Psoas muscle (tissue), 8 donors: ENCODE results near the gene DNAH2. TPM values are rescaled to one million over a fixed set of nuclear protein-coding genes. Genes with fewer than 3 reads are reported as not detected.

Source experiments
- ATAC-seq, 4 donors: fragments of 200-7000 bp; cut with Tn5 transposase; one replicate each; pipeline ENCODE4 v1.9.1; 2020; ENCODE audit warnings: moderate library complexity in 3 of 4, mild to moderate bottlenecking in 2 of 4
- DNase-seq, 2 donors: peaks; one replicate each; pipeline ENCODE4 v3.0.0-alpha.2; 2020
- H3K27ac ChIP-seq: fragments of 200-600 bp; one replicate; pipeline ENCODE4 v1.8.0; 2022
- H3K27me3 ChIP-seq, 3 donors: fragments of 200-600 bp in 1 of 3; one replicate each; pipeline versions ENCODE4 v1.6.1 to v1.8.0; 2013 to 2022; ENCODE audit warnings: low read length in 2 of 3, mild to moderate bottlenecking in 2 of 3, moderate library complexity in 1 of 3; ENCODE audit not compliant: insufficient read depth in 3 of 3
- H3K36me3 ChIP-seq, 2 donors: fragments of 200-600 bp in 1 of 2; one replicate each; pipeline versions ENCODE4 v1.6.1 to v1.8.0; 2013 to 2022; ENCODE audit warnings: low read depth in 1 of 2, mild to moderate bottlenecking in 1 of 2, moderate library complexity in 1 of 2; ENCODE audit not compliant: insufficient read depth in 1 of 2
- H3K4me1 ChIP-seq: fragments of 200-600 bp; one replicate; pipeline ENCODE4 v1.8.0; 2022
- H3K4me3 ChIP-seq: fragments of 200-600 bp; one replicate; pipeline ENCODE4 v1.8.0; 2022; ENCODE audit warnings: mild to moderate bottlenecking
- H3K9me3 ChIP-seq: fragments of 200-600 bp; one replicate; pipeline ENCODE4 v1.8.0; 2022
- WGBS, 3 donors: extraction: QIAGEN DNeasy Blood & Tissue Kit; methylation state at CpG; one replicate each; pipeline versions ENCODE4 v1.1.6 to v1.1.7; 2013; 5-methylcytosine and 5-hydroxymethylcytosine counted together
- intact Hi-C, 2 donors: fragments of 100-400 bp; cut with DNase I; formaldehyde crosslinking; loops; one replicate each; pipeline versions ENCODE4 v1.11.0 to v1.14.2; 2022
- polyA plus RNA-seq, 3 donors: library from polyadenylated mRNA; stranded (reverse); fragments of 200-250 nt; gene quantifications; one replicate each; pipeline ENCODE4 v1.2.3, GENCODE V29; 2013
- total RNA-seq, 4 donors: library from RNA; stranded (reverse); fragmentation: NEBNext Ultra II Directional in 2 of 4; extraction: Animal tissue kit (Norgen Biotek cat#: 25700) in 2 of 4; gene quantifications; one replicate each; pipeline versions ENCODE4 v1.2.1 to v1.2.4, GENCODE V29; 2021 to 2023
- TF ChIP-seq, protein P1 (sequence below): fragments of 200-600 bp; IDR thresholded peaks from one replicate; pipeline ENCODE4 v1.8.0; 2022; ENCODE audit warnings: antibody characterized with exemption
- donor health status: healthy with polysubstance abuse.
- donor health status: DM: no; HTN: no; CAD: no; lungs with moderate emphysema.
- donor health status: Bipolar disorder and iron deficiency.
- donor health status: healthy.
- donor health status: DM: yes; HTN: yes; CAD: no.
- donor health status: DM: no; HTN: no; CAD: no.
- donor health status: DM: no; HTN: no; CAD: no.
- donor health status: DM: yes; HTN: yes; CAD: no.

The DNAH2 gene
- total and polyA plus RNA-seq, 7 donors: 0.01 to 0.10 (median 0.06) TPM

GRCh38 chr17:7852262-7852670 is 134.7 kb downstream of the DNAH2 start:
- 67 to 74% (median 70%) methylated on average over 20 of the region's 20 CpGs for WGBS, 3 donors
- H3K4me1 ChIP-seq: peaks cover 19% of the 10 kb centered on the region
- H3K27me3 ChIP-seq: no peaks in the 10 kb centered on the region
- peak overlapping the region; percentile 8 for H3K4me3 ChIP-seq
- peak in 1 of 2 donors; percentile 58 for DNase-seq
- no peak for ATAC-seq
- peaks cover 10 to 69% of the 10 kb centered on the region in 2 donors for H3K36me3 ChIP-seq
- TF ChIP-seq, protein P1, sequence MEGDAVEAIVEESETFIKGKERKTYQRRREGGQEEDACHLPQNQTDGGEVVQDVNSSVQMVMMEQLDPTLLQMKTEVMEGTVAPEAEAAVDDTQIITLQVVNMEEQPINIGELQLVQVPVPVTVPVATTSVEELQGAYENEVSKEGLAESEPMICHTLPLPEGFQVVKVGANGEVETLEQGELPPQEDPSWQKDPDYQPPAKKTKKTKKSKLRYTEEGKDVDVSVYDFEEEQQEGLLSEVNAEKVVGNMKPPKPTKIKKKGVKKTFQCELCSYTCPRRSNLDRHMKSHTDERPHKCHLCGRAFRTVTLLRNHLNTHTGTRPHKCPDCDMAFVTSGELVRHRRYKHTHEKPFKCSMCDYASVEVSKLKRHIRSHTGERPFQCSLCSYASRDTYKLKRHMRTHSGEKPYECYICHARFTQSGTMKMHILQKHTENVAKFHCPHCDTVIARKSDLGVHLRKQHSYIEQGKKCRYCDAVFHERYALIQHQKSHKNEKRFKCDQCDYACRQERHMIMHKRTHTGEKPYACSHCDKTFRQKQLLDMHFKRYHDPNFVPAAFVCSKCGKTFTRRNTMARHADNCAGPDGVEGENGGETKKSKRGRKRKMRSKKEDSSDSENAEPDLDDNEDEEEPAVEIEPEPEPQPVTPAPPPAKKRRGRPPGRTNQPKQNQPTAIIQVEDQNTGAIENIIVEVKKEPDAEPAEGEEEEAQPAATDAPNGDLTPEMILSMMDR: no peak
- no peaks in the 10 kb centered on the region for H3K9me3 ChIP-seq
- H3K27ac ChIP-seq: peak overlapping the region; percentile 23
- intact Hi-C loops: loop anchor here in 1 of 2 donors (5.0 kb wide), 1 partner anchor 110 kb away; no protein-coding TSS in a partner anchor

DNA sequence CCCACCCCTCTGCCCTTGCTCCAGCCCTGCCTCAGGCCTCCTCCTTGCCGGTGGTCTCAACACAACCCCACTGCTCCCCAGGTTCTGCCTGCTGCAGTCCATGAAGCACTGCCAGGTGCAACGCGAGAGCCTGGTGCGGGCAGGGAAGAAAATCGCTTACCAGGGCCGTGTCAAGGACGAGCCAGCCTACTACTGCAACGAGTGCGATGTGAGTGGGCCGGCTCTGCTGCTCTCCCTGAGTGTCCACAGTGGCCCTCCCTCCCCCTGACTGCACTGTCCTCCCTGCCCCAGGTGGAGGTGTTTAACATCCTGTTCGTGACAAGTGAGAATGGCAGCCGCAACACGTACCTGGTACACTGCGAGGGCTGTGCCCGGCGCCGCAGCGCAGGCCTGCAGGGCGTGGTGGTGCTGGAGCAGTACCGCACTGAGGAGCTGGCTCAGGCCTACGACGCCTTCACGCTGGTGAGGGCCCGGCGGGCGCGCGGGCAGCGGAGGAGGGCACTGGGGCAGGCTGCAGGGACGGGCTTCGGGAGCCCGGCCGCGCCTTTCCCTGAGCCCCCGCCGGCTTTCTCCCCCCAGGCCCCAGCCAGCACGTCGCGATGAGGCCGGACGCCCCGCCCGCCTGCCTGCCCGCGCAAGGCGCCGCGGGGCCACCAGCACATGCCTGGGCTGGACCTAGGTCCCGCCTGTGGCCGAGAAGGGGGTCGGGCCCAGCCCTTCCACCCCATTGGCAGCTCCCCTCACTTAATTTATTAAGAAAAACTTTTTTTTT is 135.6 kb downstream of the DNAH2 start:
- Histone ChIP-seq H3K4me1 (peaks cover 19% of the 10 kb centered on the region), H3K36me3 (peaks cover 8 to 61% of the 10 kb centered on the region in 2 donors), H3K9me3 (no peaks in the 10 kb centered on the region), H3K27me3 (no peaks in the 10 kb centered on the region), H3K4me3 (peak overlapping the region; percentile 86), H3K27ac (peak overlapping the region; percentile 30)
- TF ChIP-seq, protein P1: no peak
- intact Hi-C loops: loop anchor here in 1 of 2 donors (5.0 kb wide), 1 partner anchor 111 kb away; no protein-coding TSS in a partner anchor
- 68 to 75% (median 71%) methylated on average over 42 to 51 of the region's 51 CpGs for WGBS, 3 donors
- DNase-seq: peak in 1 of 2 donors; percentile 56
- ATAC-seq: no peak

DNA sequence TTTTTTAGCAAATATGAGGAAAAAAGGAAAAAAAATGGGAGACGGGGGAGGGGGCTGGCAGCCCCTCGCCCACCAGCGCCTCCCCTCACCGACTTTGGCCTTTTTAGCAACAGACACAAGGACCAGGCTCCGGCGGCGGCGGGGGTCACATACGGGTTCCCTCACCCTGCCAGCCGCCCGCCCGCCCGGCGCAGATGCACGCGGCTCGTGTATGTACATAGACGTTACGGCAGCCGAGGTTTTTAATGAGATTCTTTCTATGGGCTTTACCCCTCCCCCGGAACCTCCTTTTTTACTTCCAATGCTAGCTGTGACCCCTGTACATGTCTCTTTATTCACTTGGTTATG is 136.1 kb downstream of the DNAH2 start:
- H3K4me3 ChIP-seq: peak overlapping the region; percentile 86
- peak overlapping the region; percentile 30 for H3K27ac ChIP-seq
- DNase-seq (peak in 1 of 2 donors; percentile 54), ATAC-seq (no peak)
- H3K36me3 ChIP-seq: peaks cover 8 to 57% of the 10 kb centered on the region in 2 donors
- no peaks in the 10 kb centered on the region for H3K27me3 ChIP-seq
- TF ChIP-seq, protein P1: no peak
- intact Hi-C loops: loop anchor here in 1 of 2 donors (5.0 kb wide), 1 partner anchor 111 kb away; no protein-coding TSS in a partner anchor
- peaks cover 24% of the 10 kb centered on the region for H3K4me1 ChIP-seq
- no peaks in the 10 kb centered on the region for H3K9me3 ChIP-seq
- 76 to 81% (median 78%) methylated on average over 21 of the region's 21 CpGs for WGBS, 3 donors

GRCh38 chr17:7854078-7854777 is 136.7 kb downstream of the DNAH2 start:
- Histone ChIP-seq H3K4me1 (peaks cover 30% of the 10 kb centered on the region), H3K27ac (peak overlapping the region; percentile 30), H3K9me3 (no peaks in the 10 kb centered on the region), H3K36me3 (peaks cover 4 to 52% of the 10 kb centered on the region in 2 donors), H3K4me3 (peak overlapping the region; percentile 86), H3K27me3 (no peaks in the 10 kb centered on the region)
- 69 to 74% (median 70%) methylated on average over 31 of the region's 31 CpGs for WGBS, 3 donors
- intact Hi-C loops: loop anchor here in 1 of 2 donors (5.0 kb wide), 1 partner anchor 112 kb away; no protein-coding TSS in a partner anchor
- ATAC-seq (no peak), DNase-seq (peak in 1 of 2 donors; percentile 53)
- TF ChIP-seq, protein P1: no peak
